ENCODE data around the gene IL23R.

IL23R gene

DNA sequence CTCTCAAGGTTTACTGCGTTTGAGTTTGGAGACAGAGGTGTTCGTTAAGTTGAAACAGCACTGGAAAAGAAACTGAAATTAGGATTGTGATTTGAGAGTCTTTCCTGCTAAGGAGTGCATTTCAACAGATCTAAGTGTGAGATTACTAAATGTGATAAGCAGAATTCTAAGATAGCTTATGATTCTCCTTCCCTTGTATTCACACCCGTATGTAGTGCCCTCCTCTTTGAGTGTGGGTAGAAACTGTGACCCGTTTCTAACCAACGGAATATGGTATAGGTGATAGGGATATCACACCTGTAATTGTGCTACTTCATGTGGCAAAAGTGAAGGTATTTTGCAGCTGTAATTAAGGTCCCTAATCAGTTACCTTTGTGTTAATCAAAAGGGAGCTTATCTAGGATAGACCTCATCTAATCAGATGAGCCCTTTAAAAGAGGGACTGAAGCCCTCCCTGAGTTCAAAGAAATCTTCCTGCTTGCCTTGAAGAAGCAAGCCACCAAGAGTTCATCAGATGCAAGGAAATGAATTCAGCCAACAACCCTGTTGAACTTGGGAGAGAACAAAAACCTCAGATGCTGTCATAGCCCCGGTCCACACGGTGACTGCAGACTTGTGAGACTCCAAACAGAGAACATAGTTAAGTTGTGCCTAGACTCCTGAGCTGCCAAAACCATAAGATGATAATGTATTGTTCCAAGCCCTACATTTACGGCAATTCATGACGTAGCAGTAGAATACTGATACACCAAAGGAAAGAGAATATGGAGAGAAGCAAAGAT, 128.8 kb downstream of the IL23R start:
- no peak overlapping the region for H3K27ac ChIP-seq (ENCODE audit: low read depth, low read length)
- H3K9me2 ChIP-seq (replicated peaks; ENCODE audit: insufficient read depth, low read length): no peaks in the 10 kb centered on the region
- no peak overlapping the region for H3K4me2 ChIP-seq (ENCODE audit: low read depth, low read length, poor library complexity, severe bottlenecking)
- H2AFZ ChIP-seq (ENCODE audit: low read depth, low read length, severe bottlenecking): no peak overlapping the region
- no peak overlapping the region for H3K9ac ChIP-seq (ENCODE audit: low read length)
- no peaks in the 10 kb centered on the region for H4K20me1 ChIP-seq (ENCODE audit: low read depth, low read length)
- no peaks in the 10 kb centered on the region for H3K36me3 ChIP-seq (ENCODE audit: low read length)
- no peaks in the 10 kb centered on the region for H3K79me2 ChIP-seq (ENCODE audit: insufficient read depth, low read length)
- no peaks in the 10 kb centered on the region for H3K9me3 ChIP-seq (ENCODE audit: insufficient read depth, low read length)
- H3F3A ChIP-seq (ENCODE audit: insufficient read depth): no peaks in the 10 kb centered on the region
- H3K27me3 ChIP-seq (ENCODE audit: low read length): no peaks in the 10 kb centered on the region
- TF ChIP-seq, protein P1, sequence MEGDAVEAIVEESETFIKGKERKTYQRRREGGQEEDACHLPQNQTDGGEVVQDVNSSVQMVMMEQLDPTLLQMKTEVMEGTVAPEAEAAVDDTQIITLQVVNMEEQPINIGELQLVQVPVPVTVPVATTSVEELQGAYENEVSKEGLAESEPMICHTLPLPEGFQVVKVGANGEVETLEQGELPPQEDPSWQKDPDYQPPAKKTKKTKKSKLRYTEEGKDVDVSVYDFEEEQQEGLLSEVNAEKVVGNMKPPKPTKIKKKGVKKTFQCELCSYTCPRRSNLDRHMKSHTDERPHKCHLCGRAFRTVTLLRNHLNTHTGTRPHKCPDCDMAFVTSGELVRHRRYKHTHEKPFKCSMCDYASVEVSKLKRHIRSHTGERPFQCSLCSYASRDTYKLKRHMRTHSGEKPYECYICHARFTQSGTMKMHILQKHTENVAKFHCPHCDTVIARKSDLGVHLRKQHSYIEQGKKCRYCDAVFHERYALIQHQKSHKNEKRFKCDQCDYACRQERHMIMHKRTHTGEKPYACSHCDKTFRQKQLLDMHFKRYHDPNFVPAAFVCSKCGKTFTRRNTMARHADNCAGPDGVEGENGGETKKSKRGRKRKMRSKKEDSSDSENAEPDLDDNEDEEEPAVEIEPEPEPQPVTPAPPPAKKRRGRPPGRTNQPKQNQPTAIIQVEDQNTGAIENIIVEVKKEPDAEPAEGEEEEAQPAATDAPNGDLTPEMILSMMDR (IDR thresholded peaks at IDR 0.05; ENCODE audit: insufficient read depth, low read length, poor library complexity, severe bottlenecking): no peak
- TF ChIP-seq EZH2phosphoT487 (conservative IDR thresholded peaks at IDR 0.05; ENCODE audit: low read length): no peak
- no peak overlapping the region for H3K4me3 ChIP-seq (ENCODE audit: insufficient read depth, low read length, poor library complexity, severe bottlenecking)

GRCh38 chr1:67298762-67299161, 132.5 kb downstream of the IL23R start:
- H3K36me3 ChIP-seq (ENCODE audit: low read length): no peaks in the 10 kb centered on the region
- H4K20me1 ChIP-seq (ENCODE audit: low read depth, low read length): no peaks in the 10 kb centered on the region
- no peak for TF ChIP-seq EZH2phosphoT487 (conservative IDR thresholded peaks at IDR 0.05; ENCODE audit: low read length)
- TF ChIP-seq, protein P1 (IDR thresholded peaks at IDR 0.05; ENCODE audit: insufficient read depth, low read length, poor library complexity, severe bottlenecking): no peak
- H3K27me3 ChIP-seq (ENCODE audit: low read length): no peaks in the 10 kb centered on the region
- no peak overlapping the region for H3K4me3 ChIP-seq (ENCODE audit: insufficient read depth, low read length, poor library complexity, severe bottlenecking)
- no peak overlapping the region for H3K4me2 ChIP-seq (ENCODE audit: low read depth, low read length, poor library complexity, severe bottlenecking)
- no peaks in the 10 kb centered on the region for H3K79me2 ChIP-seq (ENCODE audit: insufficient read depth, low read length)
- no peaks in the 10 kb centered on the region for H3K9me2 ChIP-seq (replicated peaks; ENCODE audit: insufficient read depth, low read length)
- no peak overlapping the region for H3K27ac ChIP-seq (ENCODE audit: low read depth, low read length)
- H3K9ac ChIP-seq (ENCODE audit: low read length): no peak overlapping the region
- no peak overlapping the region for H2AFZ ChIP-seq (ENCODE audit: low read depth, low read length, severe bottlenecking)
- H3F3A ChIP-seq (ENCODE audit: insufficient read depth): no peaks in the 10 kb centered on the region
- no peaks in the 10 kb centered on the region for H3K9me3 ChIP-seq (ENCODE audit: insufficient read depth, low read length)

GRCh38 chr1:67299296-67299695, 133.0 kb downstream of the IL23R start:
- no peaks in the 10 kb centered on the region for H3K9me2 ChIP-seq (replicated peaks; ENCODE audit: insufficient read depth, low read length)
- no peaks in the 10 kb centered on the region for H3K9me3 ChIP-seq (ENCODE audit: insufficient read depth, low read length)
- H3K79me2 ChIP-seq (ENCODE audit: insufficient read depth, low read length): no peaks in the 10 kb centered on the region
- H3K4me3 ChIP-seq (ENCODE audit: insufficient read depth, low read length, poor library complexity, severe bottlenecking): no peak overlapping the region
- no peaks in the 10 kb centered on the region for H3K36me3 ChIP-seq (ENCODE audit: low read length)
- H3K4me2 ChIP-seq (ENCODE audit: low read depth, low read length, poor library complexity, severe bottlenecking): no peak overlapping the region
- no peak overlapping the region for H3K9ac ChIP-seq (ENCODE audit: low read length)
- H4K20me1 ChIP-seq (ENCODE audit: low read depth, low read length): no peaks in the 10 kb centered on the region
- H3K27me3 ChIP-seq (ENCODE audit: low read length): no peaks in the 10 kb centered on the region
- no peaks in the 10 kb centered on the region for H3F3A ChIP-seq (ENCODE audit: insufficient read depth)
- no peak overlapping the region for H3K27ac ChIP-seq (ENCODE audit: low read depth, low read length)
- TF ChIP-seq, protein P1 (IDR thresholded peaks at IDR 0.05; ENCODE audit: insufficient read depth, low read length, poor library complexity, severe bottlenecking): no peak
- TF ChIP-seq EZH2phosphoT487 (conservative IDR thresholded peaks at IDR 0.05; ENCODE audit: low read length): no peak
- H2AFZ ChIP-seq (ENCODE audit: low read depth, low read length, severe bottlenecking): no peak overlapping the region

Data from SU-DHL-6 (cell line).